Nephron (organoid): ENCODE measurements around the gene MIR17HG.

Experiments used
- H3K27ac Mint-ChIP-seq, 3 experiments: 2 replicates each; pipeline ENCODE4 v1.8.0; 2020; ENCODE audit warnings: mixed read lengths in 3 of 3, mild to moderate bottlenecking in 2 of 3, moderate library complexity in 1 of 3
- H3K27me3 Mint-ChIP-seq: 2 replicates; pipeline ENCODE4 v1.8.0; 2021; ENCODE audit warnings: low read depth, mild to moderate bottlenecking, moderate library complexity, mixed read lengths
- H3K36me3 Mint-ChIP-seq: 2 replicates; pipeline ENCODE4 v1.8.0; 2020; ENCODE audit warnings: low read depth, mixed read lengths
- H3K4me1 Mint-ChIP-seq: 2 replicates; pipeline ENCODE4 v1.8.0; 2020; ENCODE audit warnings: mixed read lengths
- H3K4me3 Mint-ChIP-seq, 3 experiments: 2 replicates each; pipeline ENCODE4 v1.8.0; 2020; ENCODE audit warnings: mild to moderate bottlenecking in 3 of 3, mixed read lengths in 3 of 3, moderate library complexity in 2 of 3
- H3K9me3 Mint-ChIP-seq: 2 replicates; pipeline ENCODE4 v1.8.0; 2020; ENCODE audit warnings: mixed read lengths
- TF ChIP-seq, protein P1 (sequence below), 3 experiments: fragments of 200-600 bp; sonication (generic); IDR thresholded peaks; one replicate each; pipeline ENCODE4 v1.5.0; 2021; ENCODE audit warnings: antibody characterized with exemption in 3 of 3; ENCODE audit not compliant: unreplicated experiment in 3 of 3

The MIR17HG gene

DNA sequence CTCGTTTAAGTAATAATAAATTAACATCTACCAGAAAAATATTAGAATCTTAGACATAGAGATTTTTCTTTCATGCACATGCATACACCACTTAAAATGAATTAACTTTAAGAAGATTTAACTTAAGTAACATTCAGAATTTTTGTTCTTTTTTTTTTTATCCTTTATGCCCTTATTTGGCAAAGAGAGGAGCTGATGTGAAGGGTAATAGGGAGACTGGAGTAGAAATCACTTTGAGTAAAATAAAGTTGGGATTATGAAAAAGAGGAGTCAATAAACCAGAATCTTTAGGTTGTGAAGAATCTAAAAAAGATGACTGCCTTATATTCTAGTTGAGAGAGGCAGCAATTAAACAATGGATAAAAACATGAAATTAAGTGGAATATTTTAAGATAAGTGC is 18.8 kb upstream of the MIR17HG start:
- H3K36me3 Mint-ChIP-seq: no peaks in the 10 kb centered on the region
- H3K27me3 Mint-ChIP-seq: no peaks in the 10 kb centered on the region
- no peak overlapping the region for H3K4me3 Mint-ChIP-seq
- H3K4me1 Mint-ChIP-seq: peaks cover 5% of the 10 kb centered on the region
- no peak overlapping the region for H3K27ac Mint-ChIP-seq
- TF ChIP-seq, protein P1, sequence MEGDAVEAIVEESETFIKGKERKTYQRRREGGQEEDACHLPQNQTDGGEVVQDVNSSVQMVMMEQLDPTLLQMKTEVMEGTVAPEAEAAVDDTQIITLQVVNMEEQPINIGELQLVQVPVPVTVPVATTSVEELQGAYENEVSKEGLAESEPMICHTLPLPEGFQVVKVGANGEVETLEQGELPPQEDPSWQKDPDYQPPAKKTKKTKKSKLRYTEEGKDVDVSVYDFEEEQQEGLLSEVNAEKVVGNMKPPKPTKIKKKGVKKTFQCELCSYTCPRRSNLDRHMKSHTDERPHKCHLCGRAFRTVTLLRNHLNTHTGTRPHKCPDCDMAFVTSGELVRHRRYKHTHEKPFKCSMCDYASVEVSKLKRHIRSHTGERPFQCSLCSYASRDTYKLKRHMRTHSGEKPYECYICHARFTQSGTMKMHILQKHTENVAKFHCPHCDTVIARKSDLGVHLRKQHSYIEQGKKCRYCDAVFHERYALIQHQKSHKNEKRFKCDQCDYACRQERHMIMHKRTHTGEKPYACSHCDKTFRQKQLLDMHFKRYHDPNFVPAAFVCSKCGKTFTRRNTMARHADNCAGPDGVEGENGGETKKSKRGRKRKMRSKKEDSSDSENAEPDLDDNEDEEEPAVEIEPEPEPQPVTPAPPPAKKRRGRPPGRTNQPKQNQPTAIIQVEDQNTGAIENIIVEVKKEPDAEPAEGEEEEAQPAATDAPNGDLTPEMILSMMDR (IDR thresholded peaks at IDR 0.05; ENCODE audit: unreplicated experiment in 3 of 3): no peak
- no peaks in the 10 kb centered on the region for H3K9me3 Mint-ChIP-seq

DNA sequence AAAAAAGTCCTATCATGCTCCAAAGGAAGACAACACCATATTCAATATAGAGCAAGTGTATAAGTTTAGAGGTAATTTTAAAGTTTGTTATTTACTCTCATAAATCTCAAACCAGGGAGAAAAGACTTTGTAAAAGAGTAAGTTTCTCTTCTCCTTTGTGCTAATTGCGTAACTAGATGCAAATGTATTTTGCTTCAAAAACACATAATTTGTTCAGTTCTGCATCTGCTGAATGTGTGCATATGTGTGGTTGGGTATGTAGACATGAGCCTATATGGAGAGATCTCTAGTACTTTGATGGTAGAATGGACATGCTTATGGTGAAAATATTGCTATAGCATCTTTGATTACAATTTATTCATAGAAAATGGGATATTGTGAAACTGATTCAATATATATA is 17.8 kb upstream of the MIR17HG start:
- H3K4me3 Mint-ChIP-seq: no peak overlapping the region
- H3K27me3 Mint-ChIP-seq: no peaks in the 10 kb centered on the region
- TF ChIP-seq, protein P1 (IDR thresholded peaks at IDR 0.05; ENCODE audit: unreplicated experiment in 3 of 3): no peak
- no peak overlapping the region for H3K27ac Mint-ChIP-seq
- H3K36me3 Mint-ChIP-seq: no peaks in the 10 kb centered on the region
- no peaks in the 10 kb centered on the region for H3K9me3 Mint-ChIP-seq
- H3K4me1 Mint-ChIP-seq: peaks cover 5% of the 10 kb centered on the region

DNA sequence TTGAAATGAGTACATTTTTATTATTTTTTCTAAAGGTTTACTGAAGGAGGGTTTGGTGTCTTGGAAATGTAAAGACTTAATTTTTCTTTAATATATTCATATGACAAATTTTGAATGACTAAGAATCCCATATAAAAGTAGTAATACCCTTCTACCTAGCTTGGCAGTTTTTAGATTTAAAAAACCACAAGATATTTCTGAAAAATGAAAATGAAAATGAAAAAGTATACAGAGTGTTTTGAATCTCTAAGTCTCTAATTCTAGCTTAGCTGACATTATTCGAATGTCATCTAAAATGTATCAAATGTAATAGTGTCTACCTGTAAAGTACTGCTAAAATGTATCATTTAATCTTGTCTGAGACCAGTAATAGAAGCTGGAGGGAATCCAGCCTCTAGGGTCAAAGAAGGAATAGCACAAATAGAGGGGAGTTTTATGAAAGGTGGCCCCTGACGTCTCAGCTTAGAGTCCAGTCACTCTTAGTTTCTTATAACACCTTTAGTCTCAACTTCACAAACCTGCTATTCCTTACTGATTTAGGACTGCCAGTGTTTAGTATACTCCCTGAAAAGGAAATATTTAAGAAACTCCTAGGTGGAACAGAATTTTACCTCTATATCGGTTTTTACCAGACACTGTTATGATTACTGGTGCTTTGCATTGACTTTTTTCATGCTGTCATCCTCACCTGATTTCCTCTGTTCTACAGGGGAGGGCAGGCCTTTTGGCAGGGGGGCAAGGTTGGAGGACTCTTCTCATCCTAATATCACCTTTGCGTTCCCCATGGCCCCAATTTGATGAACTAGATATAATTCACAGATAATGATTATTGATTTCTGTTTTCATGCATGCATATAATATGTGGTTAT is 16.2 kb upstream of the MIR17HG start:
- TF ChIP-seq, protein P1 (IDR thresholded peaks at IDR 0.05; ENCODE audit: unreplicated experiment in 3 of 3): no peak
- Mint-ChIP-seq H3K27me3 (no peaks in the 10 kb centered on the region), H3K4me1 (peaks cover 5% of the 10 kb centered on the region), H3K4me3 (no peak overlapping the region), H3K9me3 (no peaks in the 10 kb centered on the region), H3K36me3 (no peaks in the 10 kb centered on the region), H3K27ac (no peak overlapping the region)

DNA sequence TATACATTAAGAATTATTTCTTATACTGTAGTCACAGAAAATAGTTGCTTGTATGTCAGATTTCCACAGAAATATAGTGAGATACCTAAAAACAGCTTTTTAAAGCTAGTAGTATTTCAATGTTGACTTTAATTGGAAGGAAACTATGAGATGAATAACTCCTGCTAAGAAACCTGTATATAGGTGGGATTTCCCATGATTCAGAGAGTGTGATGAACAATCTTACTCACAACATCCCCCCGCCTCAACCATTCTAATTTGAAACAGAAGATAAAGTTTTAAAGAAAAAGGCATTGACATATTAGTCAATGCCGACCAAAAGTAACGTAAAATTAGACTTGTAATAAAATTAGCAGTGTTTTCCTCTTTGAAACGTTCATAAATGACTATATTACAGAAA is 1.4 kb upstream of the MIR17HG start:
- TF ChIP-seq, protein P1 (IDR thresholded peaks at IDR 0.05; ENCODE audit: unreplicated experiment in 3 of 3): no peak
- peaks cover 19% of the 10 kb centered on the region for H3K27me3 Mint-ChIP-seq
- H3K36me3 Mint-ChIP-seq: peaks cover 21% of the 10 kb centered on the region
- peaks cover 21% of the 10 kb centered on the region for H3K4me1 Mint-ChIP-seq
- no peak overlapping the region for H3K27ac Mint-ChIP-seq
- H3K4me3 Mint-ChIP-seq: peak overlapping the region in 2 of 3 experiments; percentile 30
- H3K9me3 Mint-ChIP-seq: no peaks in the 10 kb centered on the region

DNA sequence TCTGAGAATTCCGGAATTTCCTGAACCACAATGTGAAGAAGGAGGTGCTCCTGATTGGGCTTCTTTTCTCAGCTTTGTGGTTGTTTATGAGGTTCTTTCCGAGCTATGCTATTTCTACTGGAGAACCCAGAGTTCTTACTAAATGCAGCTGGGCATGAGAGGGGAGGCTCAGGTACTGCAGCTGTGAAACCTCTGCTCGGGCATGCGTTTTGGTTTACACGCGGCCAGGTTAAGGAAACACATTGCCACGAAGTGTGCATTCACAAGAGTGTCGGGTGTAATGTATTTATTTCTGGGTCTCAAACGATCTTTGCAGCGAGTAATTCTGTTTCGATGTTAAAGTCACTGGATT is 661 bp upstream of the MIR17HG start:
- H3K36me3 Mint-ChIP-seq: peaks cover 28% of the 10 kb centered on the region
- TF ChIP-seq, protein P1 (IDR thresholded peaks at IDR 0.05; ENCODE audit: unreplicated experiment in 3 of 3): no peak
- peak overlapping the region; percentile 95 to 99 (median 95) for H3K4me3 Mint-ChIP-seq
- no peaks in the 10 kb centered on the region for H3K9me3 Mint-ChIP-seq
- peaks cover 19% of the 10 kb centered on the region for H3K27me3 Mint-ChIP-seq
- H3K4me1 Mint-ChIP-seq: peaks cover 28% of the 10 kb centered on the region
- H3K27ac Mint-ChIP-seq: peak overlapping the region; percentile 86 to 98 (median 98)
